Measurements from ENCODE around the gene GPR37. TPM values are rescaled to one million over a fixed set of nuclear protein-coding genes. Genes with fewer than 3 reads are reported as not detected.

Gene GPR37
- total RNA-seq, 6 donors from 2014 or later: 0.15 to 2.8 (median 0.98) TPM

DNA sequence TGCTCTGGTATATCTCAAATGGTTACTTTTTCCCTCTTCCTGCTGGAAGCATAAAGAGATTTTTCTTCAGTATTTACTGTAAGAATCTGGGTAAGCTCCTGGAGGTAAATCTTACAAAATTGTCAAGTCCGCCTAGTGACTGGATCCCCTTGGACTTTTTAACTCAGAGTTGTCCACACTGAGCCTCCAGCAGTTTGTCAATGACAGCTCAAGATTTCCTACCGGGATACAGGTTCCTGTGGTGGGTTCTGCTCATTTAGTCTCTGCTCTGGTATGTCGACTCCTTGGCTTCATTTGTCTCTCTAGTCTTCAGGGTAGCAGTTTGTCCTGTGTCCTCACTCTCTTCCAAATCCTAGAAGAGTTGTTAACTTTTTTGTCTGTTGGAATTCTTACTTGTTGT, 27.0 kb downstream of the GPR37 start:
- Histone ChIP-seq H3K4me3 (no peak overlapping the region), H3K9me3 (no peaks in the 10 kb centered on the region), H3K36me3 (no peaks in the 10 kb centered on the region), H3K27ac (no peak overlapping the region), H3K27me3 (no peaks in the 10 kb centered on the region), H3K4me1 (no peaks in the 10 kb centered on the region)
- DNase-seq (no peak), ATAC-seq (ENCODE audit: low FRiP score in 2 of 2) (no peak)
- TF ChIP-seq POLR2AphosphoS5 (IDR thresholded peaks at IDR 0.05): no peak
- no peak for TF ChIP-seq POLR2A (IDR thresholded peaks at IDR 0.05)
- TF ChIP-seq EP300 (IDR thresholded peaks at IDR 0.05): no peak
- TF ChIP-seq CTCF (IDR thresholded peaks at IDR 0.05): no peak
- 69 to 84% methylated on average over 3 of the region's 3 CpGs for whole genome bisulfite sequencing, 2 donors

DNA sequence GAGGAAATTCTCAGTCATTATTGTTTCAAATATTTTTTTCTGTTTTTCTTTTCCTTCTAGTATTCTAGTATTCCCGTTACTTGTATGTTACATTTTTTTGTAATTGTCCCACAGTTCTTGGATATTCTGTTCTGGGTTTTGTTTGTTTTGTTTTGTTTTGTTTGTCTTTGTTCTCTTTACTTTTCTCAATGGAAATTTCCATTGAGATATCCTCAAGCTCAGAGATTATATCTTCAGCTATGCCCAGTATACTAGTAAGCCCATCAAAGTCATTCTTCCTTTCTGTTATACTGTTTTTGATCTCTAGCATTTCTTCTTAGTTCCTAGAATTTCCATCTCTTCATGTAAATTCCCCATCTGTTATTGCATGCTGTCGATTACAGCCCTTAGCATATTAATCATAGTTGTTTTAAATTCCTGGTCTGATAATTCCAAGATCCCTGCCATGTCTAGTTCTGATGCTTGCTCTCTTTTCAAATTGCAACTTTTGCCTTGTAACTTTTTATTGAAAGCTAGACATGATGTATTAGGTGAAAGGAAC, 27.8 kb downstream of the GPR37 start:
- no peaks in the 10 kb centered on the region for H3K4me1 ChIP-seq
- TF ChIP-seq CTCF (IDR thresholded peaks at IDR 0.05) (no peak), POLR2A (IDR thresholded peaks at IDR 0.05) (no peak), EP300 (IDR thresholded peaks at IDR 0.05) (no peak), POLR2AphosphoS5 (IDR thresholded peaks at IDR 0.05) (no peak)
- no peaks in the 10 kb centered on the region for H3K36me3 ChIP-seq
- ATAC-seq (ENCODE audit: low FRiP score in 2 of 2): no peak
- DNase-seq: no peak
- H3K9me3 ChIP-seq: no peaks in the 10 kb centered on the region
- WGBS, 2 donors: 49 to 68% methylated on average over 2 of the region's 2 CpGs
- no peak overlapping the region for H3K27ac ChIP-seq
- no peak overlapping the region for H3K4me3 ChIP-seq
- H3K27me3 ChIP-seq: no peaks in the 10 kb centered on the region

GRCh38 chr7:124728610-124729009, 37.0 kb downstream of the GPR37 start:
- Histone ChIP-seq H3K9me3 (no peaks in the 10 kb centered on the region), H3K27me3 (no peaks in the 10 kb centered on the region), H3K36me3 (no peaks in the 10 kb centered on the region), H3K27ac (no peak overlapping the region), H3K4me3 (no peak overlapping the region), H3K4me1 (no peaks in the 10 kb centered on the region)
- ATAC-seq (ENCODE audit: low FRiP score in 2 of 2) (no peak), DNase-seq (no peak)
- WGBS, 2 donors: 0% methylated on average over 1 of the region's 1 CpG
- TF ChIP-seq EP300 (IDR thresholded peaks at IDR 0.05): no peak
- TF ChIP-seq CTCF (IDR thresholded peaks at IDR 0.05): no peak
- no peak for TF ChIP-seq POLR2AphosphoS5 (IDR thresholded peaks at IDR 0.05)
- TF ChIP-seq POLR2A (IDR thresholded peaks at IDR 0.05): no peak

GRCh38 chr7:124724507-124725192, 40.9 kb downstream of the GPR37 start:
- ATAC-seq (ENCODE audit: low FRiP score in 2 of 2): no peak
- Histone ChIP-seq H3K4me3 (no peak overlapping the region), H3K36me3 (no peaks in the 10 kb centered on the region), H3K27ac (no peak overlapping the region), H3K9me3 (no peaks in the 10 kb centered on the region), H3K4me1 (no peaks in the 10 kb centered on the region), H3K27me3 (no peaks in the 10 kb centered on the region)
- no peak for TF ChIP-seq CTCF (IDR thresholded peaks at IDR 0.05)
- no peak for TF ChIP-seq POLR2AphosphoS5 (IDR thresholded peaks at IDR 0.05)
- no peak for TF ChIP-seq POLR2A (IDR thresholded peaks at IDR 0.05)
- no peak for DNase-seq
- 61 to 78% methylated on average over 4 of the region's 4 CpGs for WGBS, 2 donors

- DNase-seq: no peak
- no peaks in the 10 kb centered on the region for H3K4me1 ChIP-seq
- WGBS, 2 donors: 82 to 83% methylated on average over 5 of the region's 5 CpGs
- TF ChIP-seq POLR2A (IDR thresholded peaks at IDR 0.05) (no peak), POLR2AphosphoS5 (IDR thresholded peaks at IDR 0.05) (no peak), CTCF (IDR thresholded peaks at IDR 0.05) (no peak), EP300 (IDR thresholded peaks at IDR 0.05) (no peak)
- no peak overlapping the region for H3K27ac ChIP-seq
- H3K9me3 ChIP-seq: no peaks in the 10 kb centered on the region
- ATAC-seq (ENCODE audit: low FRiP score in 2 of 2): no peak
- H3K4me3 ChIP-seq: no peak overlapping the region
- no peaks in the 10 kb centered on the region for H3K27me3 ChIP-seq
- H3K36me3 ChIP-seq: no peaks in the 10 kb centered on the region
Observed at GRCh38 chr7:124724079-124724478, 41.5 kb downstream of the GPR37 start.

Measured in upper lobe of left lung (tissue), 6 donors.